GM12891 (cell line): ENCODE data around the gene FBXO8.

ENCODE experiments used
- PAX5 ChIP-seq: IDR thresholded peaks from 2 replicates; pipeline ENCODE4 v1.6.1; 2011; ENCODE audit warnings: low read length, moderate library complexity, mild to moderate bottlenecking; ENCODE audit not compliant: insufficient read depth, severe bottlenecking
- POLR2A ChIP-seq: IDR thresholded peaks from 2 replicates; pipeline ENCODE4 v1.6.1; 2011; ENCODE audit warnings: low read depth, low read length, control low read depth
- POLR2AphosphoS5 ChIP-seq: IDR thresholded peaks from 2 replicates; pipeline ENCODE4 v1.6.1; 2011; ENCODE audit warnings: low read depth, low read length, control low read depth
- TAF1 ChIP-seq: IDR thresholded peaks from 2 replicates; pipeline ENCODE4 v1.6.1; 2011; ENCODE audit warnings: low read depth, low read length, control low read depth

- TF ChIP-seq POLR2A (no peak), POLR2AphosphoS5 (no peak), TAF1 (no peak), PAX5 (no peak)
These were observed 81.6 kb downstream of the FBXO8 start for GRCh38 chr4:174201871-174202270.
